SK-MEL-5 (cell line): ENCODE results near the gene MKRN2. TPM values are rescaled to one million over a fixed set of nuclear protein-coding genes. Genes with fewer than 3 reads are reported as not detected.

Experiments
- small RNA-seq, 2 experiments: library from RNA; depleted of rRNA; stranded (forward); fragments of <200 nt; gene quantifications; one replicate each; pipeline ENCODE3, GENCODE V24; 2014
- total RNA-seq: library from RNA; depleted of rRNA; stranded (reverse); fragments of >200 nt; shearing (Covaris generic); gene quantifications from 2 replicates; pipeline ENCODE4 v1.2.3, GENCODE V29; 2014; rRNA removed

The MKRN2 gene
- total RNA-seq, 1 experiment from 2014 or later, result 36.6 TPM

Small RNA genes lying within 50 kb of the gene (small RNA-seq; reads per million reads assigned to genes)
- gene RF00017 (0 reads per million in 2 experiments), gene RNA5SP123 (0.12 to 0.29 reads per million in 2 experiments), gene RNU6-377P (0 reads per million in 2 experiments)

Other genes with a start within 250 kb of the MKRN2 start
- 25.6 and 28.6 TPM in 2 replicates for gene TSEN2, start 72.6 kb upstream of the MKRN2 start, total RNA-seq
- gene MKRN2OS, start 11.6 kb upstream of the MKRN2 start, total RNA-seq, result not detected in 2 replicates
- 61.0 and 61.7 TPM in 2 replicates for gene RAF1, start 107.0 kb downstream of the MKRN2 start, total RNA-seq
- not detected in 2 replicates for gene TMEM40, start 202.2 kb downstream of the MKRN2 start, total RNA-seq
- gene CAND2, start 239.6 kb downstream of the MKRN2 start, total RNA-seq, result 0.35 and 0.48 TPM in 2 replicates